HCT116 (cell line): ENCODE measurements around the gene MAB21L3. TPM values are rescaled to one million over a fixed set of nuclear protein-coding genes. Genes with fewer than 3 reads are reported as not detected.
A peak's percentile ranks its signal among the peaks of the same experiment; 100 is the strongest.

Experiments used
- ATAC-seq: fragments of 200-7000 bp; cut with Tn5 transposase; 2 replicates; pipeline ENCODE4 v1.9.1; 2020; ENCODE audit warnings: mild to moderate bottlenecking, moderate library complexity
- BruUV-seq: library from RNA; stranded (reverse); fragments of 400-500 nt; replicated peaks from 2 replicates; lab custom pipeline; 2021; lab: Mats Ljungman, UMichigan
- CTCF ChIA-PET: fragments of 300-600 bp; sonication (Branson Sonifier 250); formaldehyde crosslinking; loops from one replicate; lab custom pipeline; 2021; ENCODE audit warnings: antibody characterized with exemption; lab: Charles Lee
- POLR2A ChIA-PET: fragments of 300-600, 350-600 bp; sonication (Branson Sonifier 250); formaldehyde crosslinking; loops from one replicate; lab custom pipeline; 2021; ENCODE audit warnings: antibody characterized with exemption; lab: Charles Lee
- RAD21 ChIA-PET, 2 experiments: fragments of 300-600 bp; sonication (Branson Sonifier 250); formaldehyde crosslinking; loops; one replicate each; lab custom pipeline; 2023; ENCODE audit warnings: low total read pairs in 2 of 2; ENCODE audit not compliant: uncharacterized antibody in 2 of 2, unreplicated experiment in 2 of 2, low non-redundant PET in 1 of 2; lab: Charles Lee
- DNase-seq: peaks from one replicate; pipeline ENCODE4 v3.0.0-alpha.2; 2010; ENCODE audit warnings: low read depth, low spot score
- H2AFZ ChIP-seq: fragments of 200-600 bp; shearing (Covaris generic), sonication (generic); 2 replicates; pipeline ENCODE4 v1.6.1; 2017; ENCODE audit warnings: low read depth, mixed run types, mixed read lengths, antibody characterized with exemption, low read length; ENCODE audit not compliant: poor library complexity, severe bottlenecking
- H3K27ac ChIP-seq: 2 replicates; pipeline ENCODE4 v1.5.1; 2012; ENCODE audit warnings: low read depth, low read length
- H3K27me3 ChIP-seq: fragments of 200-600 bp; sonication (generic); 2 replicates; pipeline ENCODE4 v1.6.1; 2016; ENCODE audit warnings: mixed run types, low read length, mixed read lengths; ENCODE audit not compliant: insufficient read depth
- H3K36me3 ChIP-seq, 2 experiments: fragments of 200-500 bp in 1 of 2; fragments of 200-600 bp in 1 of 2; sonication (Bioruptor generic) in 1 of 2; sonication (generic) in 1 of 2; 2 replicates each; pipeline versions ENCODE4 v1.5.1 to v1.6.1; 2014 to 2016; ENCODE audit warnings: low read length in 2 of 2, inconsistent platforms in 1 of 2, mixed read lengths in 1 of 2, mixed run types in 1 of 2; ENCODE audit not compliant: insufficient read depth in 2 of 2, control insufficient read depth in 1 of 2
- H3K4me1 ChIP-seq, 2 experiments: fragments of 200-600 bp in 1 of 2; sonication (generic) in 1 of 2; 2 replicates each; pipeline versions ENCODE4 v1.5.1 to v1.6.1; 2012 to 2017; ENCODE audit warnings: low read length in 2 of 2, inconsistent platforms in 1 of 2, mild to moderate bottlenecking in 1 of 2, mixed read lengths in 1 of 2, mixed run types in 1 of 2, moderate library complexity in 1 of 2; ENCODE audit not compliant: insufficient read depth in 2 of 2, control insufficient read depth in 1 of 2
- H3K4me2 ChIP-seq: fragments of 200-600 bp; sonication (generic); 2 replicates; pipeline ENCODE4 v1.6.1; 2017; ENCODE audit warnings: mixed run types, low read length, mixed read lengths
- H3K4me3 ChIP-seq, 2 experiments: fragments of 200-600 bp in 1 of 2; sonication (generic) in 1 of 2; replicated peaks in 1 of 2; 2 replicates each; pipeline ENCODE4 v1.5.1; 2011 to 2016; ENCODE audit warnings: low read length in 2 of 2, control low read depth in 1 of 2, low read depth in 1 of 2, mild to moderate bottlenecking in 1 of 2, mixed read lengths in 1 of 2, mixed run types in 1 of 2
- H3K79me2 ChIP-seq: fragments of 200-600 bp; sonication (generic); 2 replicates; pipeline ENCODE4 v1.6.1; 2017; ENCODE audit warnings: mild to moderate bottlenecking, mixed run types, low read length, moderate library complexity, mixed read lengths; ENCODE audit not compliant: insufficient read depth
- H3K9ac ChIP-seq: fragments of 200-600 bp; sonication (generic); 2 replicates; pipeline ENCODE4 v1.6.1; 2016; ENCODE audit warnings: low read length, mixed read lengths
- H3K9me2 ChIP-seq: fragments of 200-600 bp; sonication (generic), shearing (Covaris generic); 2 replicates; pipeline ENCODE4 v1.6.1; 2017; ENCODE audit warnings: mixed run types, mild to moderate bottlenecking, moderate library complexity; ENCODE audit not compliant: insufficient read depth
- H3K9me3 ChIP-seq, 2 experiments: fragments of 200-500 bp in 1 of 2; fragments of 200-600 bp in 1 of 2; sonication (Bioruptor generic) in 1 of 2; sonication (generic) in 1 of 2; 2 replicates each; pipeline ENCODE4 v1.6.1; 2014 to 2017; ENCODE audit warnings: low read length in 2 of 2, mixed read lengths in 2 of 2, inconsistent platforms in 1 of 2, low read depth in 1 of 2, mild to moderate bottlenecking in 1 of 2, mixed run types in 1 of 2, moderate library complexity in 1 of 2; ENCODE audit not compliant: control insufficient read depth in 1 of 2, insufficient read depth in 1 of 2
- H4K20me1 ChIP-seq: fragments of 200-600 bp; sonication (generic), shearing (Covaris generic); 2 replicates; pipeline ENCODE4 v1.6.1; 2017; ENCODE audit warnings: mixed run types, mild to moderate bottlenecking, moderate library complexity; ENCODE audit not compliant: insufficient read depth
- CBX3 ChIP-seq: IDR thresholded peaks from 2 replicates; pipeline ENCODE4 v1.6.1; 2012; ENCODE audit warnings: low read depth
- EZH2phosphoT487 ChIP-seq: fragments of 200-600 bp; IDR thresholded peaks from 2 replicates; pipeline ENCODE4 v1.6.1; 2018; ENCODE audit warnings: antibody characterized with exemption, borderline replicate concordance
- POLR2A ChIP-seq: IDR thresholded peaks from 2 replicates; pipeline ENCODE4 v1.7.0; 2011; ENCODE audit warnings: borderline replicate concordance; ENCODE audit not compliant: insufficient read depth, insufficient read length; ENCODE audit errors: extremely low read depth
- POLR2AphosphoS5 ChIP-seq: IDR thresholded peaks from 2 replicates; pipeline ENCODE4 v1.6.1; 2011; ENCODE audit warnings: mild to moderate bottlenecking, low read depth, low read length, moderate library complexity
- RAD21 ChIP-seq: IDR thresholded peaks from 2 replicates; pipeline ENCODE4 v1.6.1; 2012; ENCODE audit warnings: low read depth, mild to moderate bottlenecking
- SP1 ChIP-seq: IDR thresholded peaks from 2 replicates; pipeline ENCODE4 v1.6.1; 2012; ENCODE audit warnings: low read depth
- SRF ChIP-seq: IDR thresholded peaks from 2 replicates; pipeline ENCODE4 v1.6.1; 2012; ENCODE audit warnings: low read depth
- YY1 ChIP-seq: IDR thresholded peaks from 2 replicates; pipeline ENCODE4 v1.6.1; 2011; ENCODE audit warnings: low read length, low read depth, moderate library complexity, mild to moderate bottlenecking; ENCODE audit not compliant: insufficient replicate concordance; ENCODE audit errors: extremely low read depth
- intact Hi-C: fragments of 100-400 bp; cut with micrococcal nuclease; formaldehyde crosslinking; loops from 2 replicates; pipeline ENCODE4 v1.10.0; 2022
- total RNA-seq: library from RNA; stranded (reverse); gene quantifications from one replicate; pipeline ENCODE4 v1.2.1, GENCODE V29; 2021; ENCODE audit not compliant: unreplicated experiment
- TF ChIP-seq, protein P1 (sequence below), 3 experiments: fragments of 200-600 bp in 1 of 3; sonication (generic) in 1 of 3; IDR thresholded peaks in 2 of 3; conservative IDR thresholded peaks in 1 of 3; 2 replicates each; pipeline ENCODE4 v1.5.1; 2012 to 2017; ENCODE audit warnings: low read depth in 2 of 3, low read length in 2 of 3, antibody characterized with exemption in 1 of 3, borderline replicate concordance in 1 of 3, control low read depth in 1 of 3, mild to moderate bottlenecking in 1 of 3, mixed read lengths in 1 of 3, mixed run types in 1 of 3, moderate library complexity in 1 of 3; ENCODE audit not compliant: insufficient read depth in 1 of 3
- TF ChIP-seq, protein P2 (sequence below): IDR thresholded peaks from 2 replicates; pipeline ENCODE4 v1.6.1; 2012
- TF ChIP-seq, protein P3 (sequence below): IDR thresholded peaks from 2 replicates; pipeline ENCODE4 v1.6.1; 2012; ENCODE audit warnings: low read depth

MAB21L3 gene
- total RNA-seq, 1 experiment from 2014 or later = not detected

DNA sequence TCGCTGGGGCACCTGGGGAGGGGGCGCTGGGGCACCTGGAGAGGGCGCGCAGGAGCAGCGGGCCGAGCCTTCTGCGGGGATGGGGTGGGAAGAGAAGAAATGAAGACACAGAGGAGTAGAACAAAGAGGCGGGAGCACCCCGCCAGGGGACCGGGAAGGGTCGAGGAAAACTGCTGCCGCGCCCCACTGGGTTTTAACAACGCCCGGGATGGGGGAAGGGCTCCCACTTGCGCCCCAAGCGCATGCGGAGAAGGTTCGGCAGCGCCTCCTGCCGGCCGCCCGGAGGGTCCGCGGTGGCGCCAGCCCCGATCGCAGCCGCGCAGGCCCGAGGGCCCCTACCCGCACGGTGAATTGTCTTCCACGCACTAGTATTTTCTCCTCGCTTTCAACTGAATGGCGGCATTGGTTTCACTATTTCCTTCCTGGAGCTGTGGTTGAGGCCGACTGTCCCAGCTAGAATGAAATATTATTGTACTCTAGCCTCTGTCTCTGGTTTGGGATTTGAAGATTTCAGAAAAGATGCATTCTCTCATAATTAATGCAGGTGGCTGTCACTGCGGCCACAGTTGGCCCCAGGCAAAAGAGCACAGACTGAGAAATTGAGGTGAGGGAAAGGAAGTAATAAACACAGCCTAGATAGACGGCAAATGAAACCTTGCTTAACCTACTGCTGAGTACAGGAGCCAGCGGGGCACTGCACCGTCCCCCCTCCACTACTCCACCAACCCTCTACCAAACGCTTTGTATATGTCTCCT, 57.3 kb downstream of the MAB21L3 start:
- H3K79me2 ChIP-seq = no peaks in the 10 kb centered on the region
- DNase-seq (no peak), ATAC-seq (peak; percentile 95)
- no peaks in the 10 kb centered on the region for H4K20me1 ChIP-seq
- peak overlapping the region; percentile 90 for H2AFZ ChIP-seq
- peaks cover 0 to 6% of the 10 kb centered on the region in 2 experiments; a peak in 1 of 4 replicates for H3K4me1 ChIP-seq
- H3K9me2 ChIP-seq = no peaks in the 10 kb centered on the region
- no peaks in the 10 kb centered on the region for H3K36me3 ChIP-seq
- intact Hi-C loops = no loop called here
- 0 out of 2 replicates have a peak, but pooled peaks cover 5% of the 10 kb centered on the region for H3K27me3 ChIP-seq
- no peaks in the 10 kb centered on the region for H3K9me3 ChIP-seq
- peak overlapping the region in 1 of 2 experiments; percentile 23; a peak in 2 of 4 replicates for H3K4me3 ChIP-seq
- BruUV-seq = no TSS peak
- H3K4me2 ChIP-seq = peak overlapping the region; percentile 69
- H3K27ac ChIP-seq = no peak overlapping the region
- ChIA-PET POLR2A (no interaction called here), CTCF (no interaction called here), RAD21 (no interaction called here)
- no peak overlapping the region for H3K9ac ChIP-seq
- TF ChIP-seq, protein P1, sequence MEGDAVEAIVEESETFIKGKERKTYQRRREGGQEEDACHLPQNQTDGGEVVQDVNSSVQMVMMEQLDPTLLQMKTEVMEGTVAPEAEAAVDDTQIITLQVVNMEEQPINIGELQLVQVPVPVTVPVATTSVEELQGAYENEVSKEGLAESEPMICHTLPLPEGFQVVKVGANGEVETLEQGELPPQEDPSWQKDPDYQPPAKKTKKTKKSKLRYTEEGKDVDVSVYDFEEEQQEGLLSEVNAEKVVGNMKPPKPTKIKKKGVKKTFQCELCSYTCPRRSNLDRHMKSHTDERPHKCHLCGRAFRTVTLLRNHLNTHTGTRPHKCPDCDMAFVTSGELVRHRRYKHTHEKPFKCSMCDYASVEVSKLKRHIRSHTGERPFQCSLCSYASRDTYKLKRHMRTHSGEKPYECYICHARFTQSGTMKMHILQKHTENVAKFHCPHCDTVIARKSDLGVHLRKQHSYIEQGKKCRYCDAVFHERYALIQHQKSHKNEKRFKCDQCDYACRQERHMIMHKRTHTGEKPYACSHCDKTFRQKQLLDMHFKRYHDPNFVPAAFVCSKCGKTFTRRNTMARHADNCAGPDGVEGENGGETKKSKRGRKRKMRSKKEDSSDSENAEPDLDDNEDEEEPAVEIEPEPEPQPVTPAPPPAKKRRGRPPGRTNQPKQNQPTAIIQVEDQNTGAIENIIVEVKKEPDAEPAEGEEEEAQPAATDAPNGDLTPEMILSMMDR (IDR thresholded peaks at IDR 0.05 in 2 of 3, conservative IDR thresholded peaks at IDR 0.05 in 1 of 3; ENCODE audit: borderline replicate concordance in 1 of 3, insufficient read depth in 1 of 3, low read depth in 2 of 3, low read length in 2 of 3) = peak; percentile 21 to 69 (median 68); a peak in 4 of 6 replicates
- no peak for TF ChIP-seq POLR2AphosphoS5

DNA sequence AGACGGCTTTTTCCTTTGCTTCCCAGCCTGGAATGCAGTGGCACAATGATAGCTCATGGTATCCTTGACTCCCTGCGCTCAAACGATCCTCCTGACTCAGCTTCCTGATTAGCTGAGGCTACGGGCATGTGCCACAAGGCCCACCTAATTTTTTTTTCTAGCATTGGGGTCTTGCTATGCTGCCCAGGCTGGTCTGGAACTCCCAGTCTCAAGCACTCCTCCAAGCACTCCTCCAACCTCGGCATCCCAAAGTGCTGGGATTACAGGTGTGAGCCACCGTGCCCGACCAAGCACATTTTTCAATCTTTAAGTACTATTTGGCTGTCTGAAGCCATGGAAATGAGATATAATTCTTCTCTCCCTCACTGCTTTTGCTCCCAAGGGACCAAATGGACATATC, 58.7 kb downstream of the MAB21L3 start:
- peaks cover 12% of the 10 kb centered on the region; the same call in 1 of the 2 replicates for H3K27me3 ChIP-seq
- TF ChIP-seq POLR2A (no peak), SRF (no peak), SP1 (no peak), EZH2phosphoT487 (no peak), CBX3 (no peak), YY1 (no peak), RAD21 (no peak)
- TF ChIP-seq, protein P2, sequence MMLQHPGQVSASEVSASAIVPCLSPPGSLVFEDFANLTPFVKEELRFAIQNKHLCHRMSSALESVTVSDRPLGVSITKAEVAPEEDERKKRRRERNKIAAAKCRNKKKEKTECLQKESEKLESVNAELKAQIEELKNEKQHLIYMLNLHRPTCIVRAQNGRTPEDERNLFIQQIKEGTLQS = no peak
- TF ChIP-seq, protein P3, sequence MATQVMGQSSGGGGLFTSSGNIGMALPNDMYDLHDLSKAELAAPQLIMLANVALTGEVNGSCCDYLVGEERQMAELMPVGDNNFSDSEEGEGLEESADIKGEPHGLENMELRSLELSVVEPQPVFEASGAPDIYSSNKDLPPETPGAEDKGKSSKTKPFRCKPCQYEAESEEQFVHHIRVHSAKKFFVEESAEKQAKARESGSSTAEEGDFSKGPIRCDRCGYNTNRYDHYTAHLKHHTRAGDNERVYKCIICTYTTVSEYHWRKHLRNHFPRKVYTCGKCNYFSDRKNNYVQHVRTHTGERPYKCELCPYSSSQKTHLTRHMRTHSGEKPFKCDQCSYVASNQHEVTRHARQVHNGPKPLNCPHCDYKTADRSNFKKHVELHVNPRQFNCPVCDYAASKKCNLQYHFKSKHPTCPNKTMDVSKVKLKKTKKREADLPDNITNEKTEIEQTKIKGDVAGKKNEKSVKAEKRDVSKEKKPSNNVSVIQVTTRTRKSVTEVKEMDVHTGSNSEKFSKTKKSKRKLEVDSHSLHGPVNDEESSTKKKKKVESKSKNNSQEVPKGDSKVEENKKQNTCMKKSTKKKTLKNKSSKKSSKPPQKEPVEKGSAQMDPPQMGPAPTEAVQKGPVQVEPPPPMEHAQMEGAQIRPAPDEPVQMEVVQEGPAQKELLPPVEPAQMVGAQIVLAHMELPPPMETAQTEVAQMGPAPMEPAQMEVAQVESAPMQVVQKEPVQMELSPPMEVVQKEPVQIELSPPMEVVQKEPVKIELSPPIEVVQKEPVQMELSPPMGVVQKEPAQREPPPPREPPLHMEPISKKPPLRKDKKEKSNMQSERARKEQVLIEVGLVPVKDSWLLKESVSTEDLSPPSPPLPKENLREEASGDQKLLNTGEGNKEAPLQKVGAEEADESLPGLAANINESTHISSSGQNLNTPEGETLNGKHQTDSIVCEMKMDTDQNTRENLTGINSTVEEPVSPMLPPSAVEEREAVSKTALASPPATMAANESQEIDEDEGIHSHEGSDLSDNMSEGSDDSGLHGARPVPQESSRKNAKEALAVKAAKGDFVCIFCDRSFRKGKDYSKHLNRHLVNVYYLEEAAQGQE = no peak
- DNase-seq = no peak
- H3K9me3 ChIP-seq = no peaks in the 10 kb centered on the region
- H4K20me1 ChIP-seq = no peaks in the 10 kb centered on the region
- BruUV-seq = no TSS peak
- no peaks in the 10 kb centered on the region for H3K79me2 ChIP-seq
- H3K9ac ChIP-seq = no peak overlapping the region
- RAD21 ChIA-PET = no interaction called here
- H3K9me2 ChIP-seq = no peaks in the 10 kb centered on the region
- CTCF ChIA-PET = no interaction called here
- POLR2A ChIA-PET = no interaction called here
- H2AFZ ChIP-seq = no peak overlapping the region
- no peak for ATAC-seq
- H3K4me1 ChIP-seq = peaks cover 0 to 6% of the 10 kb centered on the region in 2 experiments; a peak in 1 of 4 replicates
- H3K27ac ChIP-seq = no peak overlapping the region
- intact Hi-C loops = no loop called here
- no peak overlapping the region for H3K4me3 ChIP-seq
- no peaks in the 10 kb centered on the region for H3K36me3 ChIP-seq
- H3K4me2 ChIP-seq = no peak overlapping the region
